ENCODE results near the gene SLC12A5. TPM values are rescaled to one million over a fixed set of nuclear protein-coding genes. Genes with fewer than 3 reads are reported as not detected.
A peak's percentile ranks its signal among the peaks of the same experiment; 100 is the strongest.

The SLC12A5 gene
- total RNA-seq, 4 donors from 2014 or later = 0.99 to 1.2 TPM; not detected in 2

DNA sequence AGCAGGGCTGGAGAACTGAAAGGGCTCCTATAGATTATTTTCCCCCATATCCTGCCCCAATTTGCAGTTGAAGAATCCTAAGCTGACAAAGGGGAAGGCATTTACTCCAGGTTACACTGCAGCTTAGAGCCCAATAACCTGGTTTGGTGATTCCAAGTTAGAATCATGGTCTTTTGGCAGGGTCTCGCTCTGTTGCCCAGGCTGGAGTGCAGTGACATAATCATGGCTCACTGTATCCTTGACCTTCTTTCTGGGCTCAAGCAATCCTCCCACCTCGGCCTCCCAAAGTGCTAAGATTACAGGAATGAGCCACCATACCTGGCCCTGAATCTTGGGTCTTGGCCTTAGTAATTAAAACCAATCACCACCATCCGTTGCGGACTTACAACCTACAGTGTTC, 21.3 kb upstream of the SLC12A5 start:
- Histone ChIP-seq H3K27me3 (peaks cover 7 to 97% (median 28%) of the 10 kb centered on the region in 4 donors), H3K4me1 (peaks cover 0 to 26% (median 15%) of the 10 kb centered on the region in 4 donors), H3K36me3 (no peaks in the 10 kb centered on the region), H3K4me3 (no peak overlapping the region), H3K9me3 (no peaks in the 10 kb centered on the region), H3K27ac (replicated peaks in 1 of 4) (no peak overlapping the region)
- 85% methylated on average over 4 of the region's 4 CpGs for WGBS
- DNase-seq (ENCODE audit: extremely low spot score) = no peak
- intact Hi-C loops (cut with DNase I) = no loop called here
- TF ChIP-seq EP300 (IDR thresholded peaks at IDR 0.05) (no peak), POLR2AphosphoS5 (IDR thresholded peaks at IDR 0.05) (no peak), POLR2A (IDR thresholded peaks at IDR 0.05; ENCODE audit: low read depth) (no peak)
- TF ChIP-seq, protein P1, sequence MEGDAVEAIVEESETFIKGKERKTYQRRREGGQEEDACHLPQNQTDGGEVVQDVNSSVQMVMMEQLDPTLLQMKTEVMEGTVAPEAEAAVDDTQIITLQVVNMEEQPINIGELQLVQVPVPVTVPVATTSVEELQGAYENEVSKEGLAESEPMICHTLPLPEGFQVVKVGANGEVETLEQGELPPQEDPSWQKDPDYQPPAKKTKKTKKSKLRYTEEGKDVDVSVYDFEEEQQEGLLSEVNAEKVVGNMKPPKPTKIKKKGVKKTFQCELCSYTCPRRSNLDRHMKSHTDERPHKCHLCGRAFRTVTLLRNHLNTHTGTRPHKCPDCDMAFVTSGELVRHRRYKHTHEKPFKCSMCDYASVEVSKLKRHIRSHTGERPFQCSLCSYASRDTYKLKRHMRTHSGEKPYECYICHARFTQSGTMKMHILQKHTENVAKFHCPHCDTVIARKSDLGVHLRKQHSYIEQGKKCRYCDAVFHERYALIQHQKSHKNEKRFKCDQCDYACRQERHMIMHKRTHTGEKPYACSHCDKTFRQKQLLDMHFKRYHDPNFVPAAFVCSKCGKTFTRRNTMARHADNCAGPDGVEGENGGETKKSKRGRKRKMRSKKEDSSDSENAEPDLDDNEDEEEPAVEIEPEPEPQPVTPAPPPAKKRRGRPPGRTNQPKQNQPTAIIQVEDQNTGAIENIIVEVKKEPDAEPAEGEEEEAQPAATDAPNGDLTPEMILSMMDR (IDR thresholded peaks at IDR 0.05) = no peak

DNA sequence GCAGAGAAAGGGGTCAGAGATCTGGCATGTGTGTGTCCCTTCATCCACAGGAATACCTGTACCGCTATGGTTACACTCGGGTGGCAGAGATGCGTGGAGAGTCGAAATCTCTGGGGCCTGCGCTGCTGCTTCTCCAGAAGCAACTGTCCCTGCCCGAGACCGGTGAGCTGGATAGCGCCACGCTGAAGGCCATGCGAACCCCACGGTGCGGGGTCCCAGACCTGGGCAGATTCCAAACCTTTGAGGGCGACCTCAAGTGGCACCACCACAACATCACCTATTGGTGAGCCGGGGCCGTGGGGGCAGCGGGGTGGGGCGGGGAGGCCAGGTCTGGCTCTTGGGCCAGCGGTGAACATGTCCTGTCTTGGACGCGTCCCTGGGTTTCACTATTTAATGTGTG, 19.2 kb upstream of the SLC12A5 start:
- TF ChIP-seq EP300 (IDR thresholded peaks at IDR 0.05) (no peak), POLR2A (IDR thresholded peaks at IDR 0.05; ENCODE audit: low read depth) (no peak), POLR2AphosphoS5 (IDR thresholded peaks at IDR 0.05) (no peak)
- TF ChIP-seq, protein P1 (IDR thresholded peaks at IDR 0.05) = no peak
- H3K9me3 ChIP-seq = no peaks in the 10 kb centered on the region
- no peak overlapping the region for H3K27ac ChIP-seq (replicated peaks in 1 of 4)
- no peak overlapping the region for H3K4me3 ChIP-seq
- 57% methylated on average over 11 of the region's 20 CpGs for WGBS
- intact Hi-C loops (cut with DNase I) = no loop called here
- no peak for DNase-seq (ENCODE audit: extremely low spot score)
- no peaks in the 10 kb centered on the region for H3K36me3 ChIP-seq
- H3K27me3 ChIP-seq = peaks cover 7 to 97% (median 48%) of the 10 kb centered on the region in 4 donors
- H3K4me1 ChIP-seq = peaks cover 5 to 39% (median 26%) of the 10 kb centered on the region in 4 donors

DNA sequence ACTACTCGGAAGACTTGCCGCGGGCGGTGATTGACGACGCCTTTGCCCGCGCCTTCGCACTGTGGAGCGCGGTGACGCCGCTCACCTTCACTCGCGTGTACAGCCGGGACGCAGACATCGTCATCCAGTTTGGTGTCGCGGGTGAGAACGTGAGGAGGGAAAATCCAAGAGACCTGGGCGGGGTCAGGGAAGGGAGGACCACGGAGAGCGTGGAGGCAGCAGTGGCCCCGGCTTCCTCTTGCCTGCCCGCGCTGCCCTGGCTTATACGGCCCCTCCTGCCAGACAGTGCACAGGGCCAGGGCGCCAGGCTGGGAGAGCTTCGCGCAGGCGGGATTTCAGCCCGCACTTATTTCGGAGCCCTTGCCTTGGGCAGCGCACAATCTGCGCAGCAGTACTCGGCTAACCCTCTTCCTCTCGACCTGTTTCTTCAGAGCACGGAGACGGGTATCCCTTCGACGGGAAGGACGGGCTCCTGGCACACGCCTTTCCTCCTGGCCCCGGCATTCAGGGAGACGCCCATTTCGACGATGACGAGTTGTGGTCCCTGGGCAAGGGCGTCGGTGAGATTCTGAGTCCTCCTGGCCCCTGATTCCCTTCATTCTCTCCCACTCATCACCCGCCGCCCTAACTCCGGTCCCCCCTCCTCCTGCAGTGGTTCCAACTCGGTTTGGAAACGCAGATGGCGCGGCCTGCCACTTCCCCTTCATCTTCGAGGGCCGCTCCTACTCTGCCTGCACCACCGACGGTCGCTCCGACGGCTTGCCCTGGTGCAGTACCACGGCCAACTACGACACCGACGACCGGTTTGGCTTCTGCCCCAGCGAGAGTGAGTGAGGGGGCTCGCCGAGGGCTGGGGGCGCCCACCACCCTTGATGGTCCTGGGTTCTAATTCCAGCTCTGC, 18.3 kb upstream of the SLC12A5 start:
- WGBS = 15% methylated on average over 47 of the region's 74 CpGs
- no peak overlapping the region for H3K27ac ChIP-seq (replicated peaks in 1 of 4)
- peaks cover 5 to 39% (median 26%) of the 10 kb centered on the region in 4 donors for H3K4me1 ChIP-seq
- peaks cover 7 to 97% (median 49%) of the 10 kb centered on the region in 4 donors for H3K27me3 ChIP-seq
- intact Hi-C loops (cut with DNase I) = no loop called here
- H3K36me3 ChIP-seq = no peaks in the 10 kb centered on the region
- DNase-seq (ENCODE audit: extremely low spot score) = no peak
- H3K9me3 ChIP-seq = no peaks in the 10 kb centered on the region
- peak overlapping the region in 2 of 4 donors; percentile 14 to 27 for H3K4me3 ChIP-seq
- TF ChIP-seq, protein P1 (IDR thresholded peaks at IDR 0.05) = no peak
- TF ChIP-seq POLR2A (IDR thresholded peaks at IDR 0.05; ENCODE audit: low read depth) = no peak
- TF ChIP-seq EP300 (IDR thresholded peaks at IDR 0.05) = no peak
- no peak for TF ChIP-seq POLR2AphosphoS5 (IDR thresholded peaks at IDR 0.05)

DNA sequence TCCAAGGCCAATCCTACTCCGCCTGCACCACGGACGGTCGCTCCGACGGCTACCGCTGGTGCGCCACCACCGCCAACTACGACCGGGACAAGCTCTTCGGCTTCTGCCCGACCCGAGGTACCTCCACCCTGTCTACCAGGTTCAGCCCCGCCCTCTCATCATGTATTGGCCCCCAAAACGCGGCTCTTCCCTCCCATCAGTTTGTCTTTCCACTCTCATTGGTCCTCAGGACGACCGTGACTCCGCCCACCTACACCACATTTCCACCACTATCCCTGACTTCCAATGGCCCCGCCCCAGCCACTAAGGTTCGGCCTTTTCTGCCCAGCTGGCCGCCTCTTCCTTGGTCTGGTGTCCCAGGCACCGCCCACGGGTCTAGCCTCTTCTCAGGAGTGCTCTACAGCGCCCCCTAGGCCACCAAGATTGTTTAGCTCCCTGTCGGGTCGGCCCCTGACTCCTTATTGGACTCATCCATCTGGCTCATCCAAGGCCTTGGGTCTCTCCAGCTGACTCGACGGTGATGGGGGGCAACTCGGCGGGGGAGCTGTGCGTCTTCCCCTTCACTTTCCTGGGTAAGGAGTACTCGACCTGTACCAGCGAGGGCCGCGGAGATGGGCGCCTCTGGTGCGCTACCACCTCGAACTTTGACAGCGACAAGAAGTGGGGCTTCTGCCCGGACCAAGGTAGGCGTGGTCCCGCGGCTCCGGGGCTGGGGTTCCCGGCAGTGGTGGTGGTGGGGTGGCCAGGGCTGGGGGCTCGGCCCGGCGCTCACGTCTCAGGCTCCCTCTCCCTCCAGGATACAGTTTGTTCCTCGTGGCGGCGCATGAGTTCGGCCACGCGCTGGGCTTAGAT, 17.2 kb upstream of the SLC12A5 start:
- TF ChIP-seq EP300 (IDR thresholded peaks at IDR 0.05) (no peak), POLR2AphosphoS5 (IDR thresholded peaks at IDR 0.05) (no peak), POLR2A (IDR thresholded peaks at IDR 0.05; ENCODE audit: low read depth) (no peak)
- TF ChIP-seq, protein P1 (IDR thresholded peaks at IDR 0.05) = no peak
- Histone ChIP-seq H3K36me3 (no peaks in the 10 kb centered on the region), H3K9me3 (no peaks in the 10 kb centered on the region), H3K27ac (replicated peaks in 1 of 4) (no peak overlapping the region), H3K27me3 (peaks cover 7 to 100% (median 53%) of the 10 kb centered on the region in 4 donors), H3K4me1 (peaks cover 5 to 39% (median 26%) of the 10 kb centered on the region in 4 donors), H3K4me3 (no peak overlapping the region)
- no peak for DNase-seq (ENCODE audit: extremely low spot score)
- WGBS = 8% methylated on average over 46 of the region's 57 CpGs
- intact Hi-C loops (cut with DNase I) = no loop called here

Data from esophagus muscularis mucosa (tissue), 4 donors.